Parathyroid adenoma (tissue), 2 donors: ENCODE results near the gene IL1R1.

Experiments used
- H2AFZ ChIP-seq: fragments of 300-600 bp; sonication (generic); one replicate; pipeline ENCODE4 v1.7.0; 2017; ENCODE audit warnings: antibody characterized with exemption, mild to moderate bottlenecking
- H3K27ac ChIP-seq: fragments of 300-600 bp; sonication (generic); one replicate; pipeline ENCODE4 v1.7.0; 2017
- H3K27me3 ChIP-seq: fragments of 300-600 bp; sonication (generic); one replicate; pipeline ENCODE4 v1.7.0; 2017; ENCODE audit warnings: low read length; ENCODE audit not compliant: control insufficient read depth, insufficient read depth
- H3K36me3 ChIP-seq: fragments of 300-600 bp; sonication (generic); one replicate; pipeline ENCODE4 v1.7.0; 2017; ENCODE audit warnings: low read length; ENCODE audit not compliant: control insufficient read depth, insufficient read depth
- H3K4me1 ChIP-seq: fragments of 300-600 bp; sonication (generic); one replicate; pipeline ENCODE4 v1.7.0; 2017; ENCODE audit warnings: control low read depth
- H3K4me2 ChIP-seq: fragments of 300-600 bp; sonication (generic); one replicate; pipeline ENCODE4 v1.7.0; 2017; ENCODE audit warnings: low read length
- H3K4me3 ChIP-seq: fragments of 300-600 bp; sonication (generic); one replicate; pipeline ENCODE4 v1.7.0; 2017; ENCODE audit warnings: low read depth, low read length
- H3K79me2 ChIP-seq: fragments of 300-600 bp; sonication (generic); one replicate; pipeline ENCODE4 v1.7.0; 2017; ENCODE audit warnings: control low read depth
- H3K9ac ChIP-seq: fragments of 300-600 bp; sonication (generic); one replicate; pipeline ENCODE4 v1.7.0; 2017; ENCODE audit warnings: mild to moderate bottlenecking
- H3K9me3 ChIP-seq: fragments of 300-600 bp; sonication (generic); one replicate; pipeline ENCODE4 v1.7.0; 2017; ENCODE audit warnings: low read length; ENCODE audit not compliant: control insufficient read depth
- CTCF ChIP-seq: fragments of 300-600 bp; sonication (generic); IDR thresholded peaks from one replicate; pipeline ENCODE4 v1.7.0; 2017; ENCODE audit warnings: antibody characterized with exemption, mild to moderate bottlenecking
- donor health status: primary hyperparathyroidism.

The IL1R1 gene

DNA sequence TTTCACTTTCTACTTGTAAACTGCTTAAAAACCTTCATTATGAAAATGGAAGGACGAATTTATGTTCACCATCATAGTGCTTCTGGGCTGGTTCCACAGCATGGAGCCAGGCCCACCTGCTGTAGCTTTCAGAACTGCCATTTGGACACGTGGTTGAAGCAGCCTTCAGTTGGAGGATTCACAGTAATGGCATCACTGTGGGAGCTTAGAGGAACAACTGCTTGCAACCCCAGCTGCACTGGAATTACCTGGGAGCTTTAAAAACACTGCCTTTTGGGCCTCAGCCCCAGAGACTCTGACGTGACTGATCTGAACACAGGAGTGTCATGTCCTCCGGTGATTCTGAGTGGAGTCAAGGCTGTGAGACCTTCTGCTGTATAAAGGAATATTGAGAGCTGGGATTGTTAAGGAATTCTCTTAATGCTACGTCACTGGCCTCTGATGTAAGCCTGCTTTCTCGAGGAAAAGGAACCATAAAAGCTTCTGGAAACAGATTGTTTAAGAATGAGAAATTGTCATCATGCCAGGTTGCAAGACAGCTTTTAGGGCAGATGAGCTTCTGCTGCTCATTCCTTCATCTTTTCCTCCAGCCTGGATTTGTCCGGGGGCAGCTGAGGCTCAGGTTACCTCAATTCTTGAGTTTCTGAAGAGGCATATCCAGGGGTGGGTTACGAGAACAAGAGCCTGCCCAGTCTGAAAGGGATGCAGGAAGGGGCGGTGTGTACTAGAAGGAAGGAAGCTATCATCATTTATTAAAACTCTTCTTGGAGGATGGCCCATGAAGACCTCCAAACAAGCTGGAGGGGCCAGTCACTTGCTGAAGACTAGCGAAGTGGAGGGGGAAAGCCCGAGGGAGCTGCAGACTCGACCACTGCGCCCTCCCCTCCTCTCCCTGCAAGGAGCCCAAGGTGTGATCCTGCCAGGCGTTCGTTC is 1.3 kb upstream of the IL1R1 start:
- H3K4me1 ChIP-seq: peaks cover 37% of the 10 kb centered on the region
- no peak for TF ChIP-seq CTCF
- peak overlapping the region; percentile 90 for H2AFZ ChIP-seq
- peak overlapping the region; percentile 82 for H3K4me2 ChIP-seq
- peaks cover 30% of the 10 kb centered on the region for H3K79me2 ChIP-seq
- H3K36me3 ChIP-seq: no peaks in the 10 kb centered on the region
- H3K27me3 ChIP-seq: no peaks in the 10 kb centered on the region
- H3K4me3 ChIP-seq: no peak overlapping the region
- H3K9ac ChIP-seq: no peak overlapping the region
- no peaks in the 10 kb centered on the region for H3K9me3 ChIP-seq
- H3K27ac ChIP-seq: peak overlapping the region; percentile 95

- peak overlapping the region; percentile 80 for H2AFZ ChIP-seq
- H3K4me3 ChIP-seq: peak overlapping the region; percentile 90
- H3K27me3 ChIP-seq: no peaks in the 10 kb centered on the region
- peaks cover 47% of the 10 kb centered on the region for H3K4me1 ChIP-seq
- H3K36me3 ChIP-seq: no peaks in the 10 kb centered on the region
- peaks cover 47% of the 10 kb centered on the region for H3K79me2 ChIP-seq
- peak overlapping the region; percentile 96 for H3K27ac ChIP-seq
- H3K9ac ChIP-seq: peak overlapping the region; percentile 62
- no peaks in the 10 kb centered on the region for H3K9me3 ChIP-seq
- peak overlapping the region; percentile 87 for H3K4me2 ChIP-seq
- TF ChIP-seq CTCF: no peak
These were observed 393 bp downstream of the IL1R1 start for GRCh38 chr2:102142829-102143449.

DNA sequence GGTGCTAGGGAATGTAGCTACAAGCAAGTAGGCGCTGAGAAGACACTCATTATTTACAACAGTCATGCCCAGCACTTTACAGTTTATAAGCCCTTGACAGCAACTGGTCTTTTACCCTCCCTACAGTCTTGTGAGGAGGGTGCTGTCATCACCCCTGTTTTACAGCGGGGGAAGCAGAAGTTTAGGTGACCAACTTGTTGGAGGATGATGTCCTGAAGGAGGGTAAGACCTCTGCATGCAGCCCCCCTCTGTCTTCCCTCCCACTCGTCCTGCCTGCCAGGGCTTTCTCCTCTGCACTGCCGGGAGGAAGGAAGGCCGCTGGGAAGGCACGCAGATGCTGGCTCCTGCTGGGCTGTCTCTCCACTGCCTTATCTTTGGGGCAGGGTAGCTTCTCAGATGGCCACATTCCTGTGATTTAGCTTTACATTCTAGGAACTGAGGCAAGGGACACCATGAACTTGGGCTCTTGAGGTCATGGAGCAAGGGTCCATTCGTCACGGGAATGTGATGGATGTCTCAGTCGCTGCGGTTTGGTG is 972 bp downstream of the IL1R1 start:
- Histone ChIP-seq H3K27me3 (no peaks in the 10 kb centered on the region), H3K4me3 (peak overlapping the region; percentile 90)
- TF ChIP-seq CTCF: no peak

GRCh38 chr2:102144128-102144527 is 1.6 kb downstream of the IL1R1 start:
- no peaks in the 10 kb centered on the region for H3K27me3 ChIP-seq
- H3K4me2 ChIP-seq: peak overlapping the region; percentile 87
- H2AFZ ChIP-seq: no peak overlapping the region
- no peaks in the 10 kb centered on the region for H3K36me3 ChIP-seq
- H3K4me1 ChIP-seq: peaks cover 58% of the 10 kb centered on the region
- H3K9ac ChIP-seq: no peak overlapping the region
- peak overlapping the region; percentile 90 for H3K4me3 ChIP-seq
- H3K27ac ChIP-seq: peak overlapping the region; percentile 96
- no peak for TF ChIP-seq CTCF
- no peaks in the 10 kb centered on the region for H3K9me3 ChIP-seq
- H3K79me2 ChIP-seq: peaks cover 59% of the 10 kb centered on the region

More for the DNA sequence above, 972 bp downstream of the IL1R1 start:
- no peaks in the 10 kb centered on the region for H3K9me3 ChIP-seq
- H3K9ac ChIP-seq: no peak overlapping the region
- H2AFZ ChIP-seq: peak overlapping the region; percentile 80
- H3K79me2 ChIP-seq: peaks cover 53% of the 10 kb centered on the region
- no peaks in the 10 kb centered on the region for H3K36me3 ChIP-seq
- peak overlapping the region; percentile 96 for H3K27ac ChIP-seq
- H3K4me1 ChIP-seq: peaks cover 53% of the 10 kb centered on the region
- peak overlapping the region; percentile 87 for H3K4me2 ChIP-seq
